GM18951 (cell line): ENCODE data around the gene GPR15.

ENCODE experiments used
- POLR2A ChIP-seq: IDR thresholded peaks from 4 replicates; pipeline ENCODE4 v1.6.1; 2011; ENCODE audit warnings: mild to moderate bottlenecking; ENCODE audit not compliant: insufficient read length, insufficient read depth; ENCODE audit errors: extremely low read depth
- in situ Hi-C: fragments of 300-500 bp; cut with MboI; formaldehyde crosslinking; loops from one replicate; pipeline ENCODE4 v1.12.0; 2022; ENCODE audit warnings: low sequenced_read_pairs, mixed read lengths, inconsistent platforms; ENCODE audit not compliant: unreplicated experiment

The GPR15 gene

GRCh38 chr3:98518816-98519215 lies 13.0 kb upstream of the GPR15 start:
- in situ Hi-C loops: no loop called here
- no peak for TF ChIP-seq POLR2A

DNA sequence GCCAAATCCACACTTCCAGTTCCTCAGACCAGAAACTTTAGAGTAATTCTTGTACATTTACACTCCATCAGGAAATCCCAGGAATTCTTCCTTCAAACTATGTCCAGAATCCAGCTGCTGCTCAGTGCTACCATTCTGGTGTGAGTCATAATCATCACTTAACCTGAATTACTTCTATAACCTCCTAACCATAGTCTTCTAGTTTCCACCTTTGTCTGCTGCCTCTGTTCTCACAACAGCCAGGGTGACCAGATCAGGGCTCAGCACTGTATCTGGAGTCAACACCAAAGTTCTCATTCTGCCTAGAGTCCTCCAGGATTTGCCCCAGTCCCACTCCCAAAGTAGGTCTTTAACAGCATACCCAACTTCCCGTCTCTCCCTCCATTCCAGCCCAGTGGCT lies 12.4 kb upstream of the GPR15 start:
- no peak for TF ChIP-seq POLR2A
- in situ Hi-C loops: no loop called here

DNA sequence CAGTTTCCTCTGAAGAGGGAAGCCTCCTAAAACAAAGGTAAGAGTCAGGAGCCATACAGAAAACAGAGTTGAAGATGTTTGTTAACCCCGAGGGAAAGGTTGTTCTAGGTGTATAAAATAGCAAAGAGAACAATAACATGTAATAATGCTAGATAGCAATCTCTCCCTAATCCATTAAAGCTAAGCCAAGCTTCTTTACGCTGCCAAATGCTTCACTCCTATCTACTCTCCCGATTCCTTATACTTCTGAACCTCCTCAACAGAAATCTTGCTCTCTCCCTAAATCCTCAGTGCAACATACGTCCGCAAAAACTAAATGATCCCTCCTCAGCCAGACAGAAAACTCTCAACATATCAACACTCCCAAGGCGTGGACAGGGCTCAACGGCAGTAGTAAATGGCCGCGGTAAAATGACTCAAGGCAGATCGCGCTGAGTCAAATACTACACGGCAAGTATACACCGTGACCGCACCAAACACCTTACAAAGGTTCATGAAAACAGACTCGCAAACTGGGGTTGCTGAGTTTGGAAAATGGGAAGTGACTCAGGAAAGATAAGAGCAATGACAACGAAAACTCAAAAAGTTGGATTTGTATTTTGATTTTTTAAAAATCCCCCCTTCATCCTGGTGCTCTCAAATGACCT lies 9.8 kb upstream of the GPR15 start:
- in situ Hi-C loops: no loop called here
- TF ChIP-seq POLR2A: no peak

DNA sequence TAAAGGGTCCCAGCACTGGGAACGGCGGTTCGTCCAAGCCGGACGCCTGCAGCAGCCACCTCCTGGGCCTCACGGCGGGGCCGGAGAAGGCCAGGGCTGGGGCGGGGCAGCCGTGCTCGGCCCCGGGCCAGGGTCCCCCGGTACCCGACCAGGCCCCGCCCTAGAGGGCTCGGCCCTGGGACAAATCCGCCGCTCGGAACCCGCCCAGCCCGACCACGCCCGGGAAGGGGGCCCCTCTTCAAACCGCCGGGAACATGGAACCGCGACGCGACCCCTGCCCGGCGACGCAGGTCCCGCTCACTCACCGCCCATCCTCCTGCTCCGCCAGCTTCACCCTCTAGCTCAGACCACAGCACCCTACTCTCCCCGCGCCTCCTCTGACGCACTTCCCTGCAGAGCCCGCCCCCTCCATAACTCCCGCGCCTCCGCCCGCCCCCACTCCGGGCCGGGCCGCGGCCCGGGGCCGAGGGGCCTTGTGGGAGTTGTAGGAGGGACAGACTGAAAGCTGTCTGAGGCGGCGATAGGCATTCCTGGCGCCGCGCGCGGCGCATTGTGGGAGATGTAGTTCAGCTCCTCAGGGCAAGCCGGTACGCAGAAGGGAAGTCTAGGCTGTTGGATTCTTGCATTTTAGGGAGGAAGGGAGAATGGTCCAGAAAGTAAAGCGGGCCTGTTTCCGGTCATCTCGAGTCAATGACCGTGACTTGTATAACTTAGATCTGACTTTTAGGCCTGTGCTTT lies 9.1 kb upstream of the GPR15 start, which contains the start of gene CLDND1:
Gene CLDND1 (minus strand): TSS at position 359 of the 738 bp plus-strand sequence. CDS start 1,478 bp downstream, outside the sequence.
- TF ChIP-seq POLR2A: peak; percentile 85
- in situ Hi-C loops: no loop called here

DNA sequence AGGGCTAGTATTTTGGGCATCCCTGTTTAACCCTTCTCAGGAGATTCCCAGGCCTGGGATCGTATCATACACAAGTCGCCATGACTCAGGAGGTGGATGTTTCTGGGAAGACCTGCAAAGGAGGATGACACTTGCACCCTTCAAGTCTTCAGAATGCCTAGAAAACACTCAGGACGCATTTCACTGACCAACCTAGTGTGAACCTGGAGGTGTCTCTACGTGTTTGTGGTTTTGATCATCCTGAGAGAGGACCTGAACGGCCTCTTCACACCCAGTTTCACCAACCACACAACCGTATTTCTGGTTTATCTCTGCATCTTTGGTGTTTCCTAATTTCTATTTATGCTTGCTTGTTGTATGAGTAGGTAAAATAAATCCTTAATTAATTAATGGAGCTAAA lies 6.3 kb upstream of the GPR15 start:
- peak; percentile 38 for TF ChIP-seq POLR2A
- in situ Hi-C loops: no loop called here

DNA sequence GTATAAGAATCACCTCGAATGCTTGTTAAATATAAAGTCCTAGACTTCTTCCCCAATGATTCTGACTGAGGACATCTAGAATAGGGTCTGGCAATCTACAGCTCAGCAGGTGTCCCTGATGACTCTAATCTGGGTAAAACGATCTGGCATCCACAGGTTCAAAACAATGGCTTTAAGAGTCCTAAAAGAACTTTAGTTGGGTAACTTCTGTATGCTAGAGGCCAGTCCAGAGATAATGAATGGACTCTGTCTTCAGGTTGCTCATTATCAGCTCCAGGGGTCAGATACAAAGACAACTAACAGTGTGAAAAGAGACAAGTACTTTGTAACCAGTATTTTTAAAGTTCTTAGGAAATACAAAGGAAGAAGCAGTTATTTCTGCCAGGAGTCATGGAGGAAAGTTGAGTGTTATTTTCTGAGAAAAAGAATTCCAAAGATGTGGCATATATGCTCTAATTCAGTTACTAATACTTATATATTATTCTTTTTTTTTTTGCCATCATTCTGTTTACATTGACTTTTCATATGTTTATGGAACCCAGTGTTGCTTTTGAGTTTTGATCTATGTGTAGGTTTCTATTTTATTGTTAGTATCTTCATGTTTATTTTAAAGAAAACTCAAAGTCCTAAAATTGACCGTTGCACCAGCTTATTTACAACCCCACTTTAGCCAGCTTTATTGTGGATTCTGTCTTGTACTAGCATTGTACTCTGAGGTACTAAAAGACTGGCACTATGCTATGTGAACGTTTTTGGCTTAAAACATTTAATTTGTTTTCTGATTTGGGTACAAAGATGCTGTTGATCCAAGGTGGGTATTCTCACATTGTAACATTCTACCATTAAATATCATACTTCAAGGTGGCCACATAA lies 3.1 kb upstream of the GPR15 start:
- no peak for TF ChIP-seq POLR2A
- in situ Hi-C loops: no loop called here

GRCh38 chr3:98529856-98530459 lies 1.8 kb upstream of the GPR15 start:
- in situ Hi-C loops: no loop called here
- peak; percentile 22 for TF ChIP-seq POLR2A

- in situ Hi-C loops: no loop called here
- no peak for TF ChIP-seq POLR2A
Measured at GRCh38 chr3:98530676-98531075, 1.1 kb upstream of the GPR15 start.

- peak; percentile 46 for TF ChIP-seq POLR2A
- in situ Hi-C loops: no loop called here
Measured at GRCh38 chr3:98532275-98532637, 478 bp downstream of the GPR15 start.

DNA sequence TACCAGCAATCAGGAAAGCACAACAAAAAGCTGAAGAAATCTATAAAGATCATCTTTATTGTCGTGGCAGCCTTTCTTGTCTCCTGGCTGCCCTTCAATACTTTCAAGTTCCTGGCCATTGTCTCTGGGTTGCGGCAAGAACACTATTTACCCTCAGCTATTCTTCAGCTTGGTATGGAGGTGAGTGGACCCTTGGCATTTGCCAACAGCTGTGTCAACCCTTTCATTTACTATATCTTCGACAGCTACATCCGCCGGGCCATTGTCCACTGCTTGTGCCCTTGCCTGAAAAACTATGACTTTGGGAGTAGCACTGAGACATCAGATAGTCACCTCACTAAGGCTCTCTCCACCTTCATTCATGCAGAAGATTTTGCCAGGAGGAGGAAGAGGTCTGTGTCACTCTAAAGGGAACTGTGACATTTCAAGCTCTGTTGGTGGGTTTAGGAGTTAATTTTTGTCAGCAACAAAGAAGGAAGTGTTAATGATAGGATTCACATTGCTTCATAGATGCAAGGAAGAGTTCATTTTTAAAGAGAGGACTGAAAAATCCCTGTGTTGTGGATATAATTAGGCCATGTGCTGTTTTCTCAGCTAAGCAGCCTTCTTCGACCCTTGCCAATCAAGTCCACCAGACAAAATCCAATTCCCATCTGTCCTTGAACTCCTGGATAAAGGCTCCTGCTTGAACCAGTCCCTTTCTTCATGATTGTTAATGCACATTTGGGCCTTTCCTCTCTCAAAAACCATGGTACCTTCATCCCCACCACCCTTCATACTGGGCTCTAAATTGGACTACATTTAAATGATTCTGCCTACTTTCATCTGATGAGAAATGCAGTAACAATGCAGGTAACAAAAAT lies 1.2 kb downstream of the GPR15 start:
- in situ Hi-C loops: no loop called here

GRCh38 chr3:98534168-98534567 lies 2.4 kb downstream of the GPR15 start:
- TF ChIP-seq POLR2A: no peak
- in situ Hi-C loops: no loop called here

More for the DNA sequence above, 1.2 kb downstream of the GPR15 start:
- peak; percentile 34 for TF ChIP-seq POLR2A

DNA sequence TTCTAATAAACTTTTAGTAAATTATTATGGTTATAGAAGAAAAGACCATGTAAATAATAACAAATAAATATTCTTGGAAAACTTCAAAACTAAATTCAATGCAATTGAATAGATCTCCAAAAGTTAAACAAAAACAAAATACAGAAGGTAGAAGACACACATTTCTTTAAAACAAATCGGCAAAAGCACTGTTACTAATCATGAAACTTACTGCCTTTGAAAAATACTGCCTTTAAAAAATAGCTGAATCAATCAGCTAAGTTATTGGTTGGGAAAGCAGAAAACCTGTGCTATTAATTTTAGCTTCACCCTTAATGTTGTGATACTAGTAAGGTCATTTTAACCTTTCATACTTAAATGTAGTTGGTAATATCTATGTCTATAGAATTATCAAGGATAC lies 3.0 kb downstream of the GPR15 start:
- peak; percentile 19 for TF ChIP-seq POLR2A
- in situ Hi-C loops: no loop called here

GRCh38 chr3:98536456-98537017 lies 4.8 kb downstream of the GPR15 start:
- TF ChIP-seq POLR2A: peak; percentile 72
- in situ Hi-C loops: no loop called here
